GM18517 (cell line): ENCODE results near the gene BPIFA3.

Source experiments
- ATAC-seq: cut with Tn5 transposase; IDR thresholded peaks from one replicate; pipeline ENCODE4 v1.9.1; 2021; ENCODE audit warnings: mild to moderate bottlenecking, moderate library complexity; ENCODE audit not compliant: unreplicated experiment

The BPIFA3 gene

GRCh38 chr20:33211817-33212424, 5.2 kb upstream of the BPIFA3 start:
- no peak for ATAC-seq

DNA sequence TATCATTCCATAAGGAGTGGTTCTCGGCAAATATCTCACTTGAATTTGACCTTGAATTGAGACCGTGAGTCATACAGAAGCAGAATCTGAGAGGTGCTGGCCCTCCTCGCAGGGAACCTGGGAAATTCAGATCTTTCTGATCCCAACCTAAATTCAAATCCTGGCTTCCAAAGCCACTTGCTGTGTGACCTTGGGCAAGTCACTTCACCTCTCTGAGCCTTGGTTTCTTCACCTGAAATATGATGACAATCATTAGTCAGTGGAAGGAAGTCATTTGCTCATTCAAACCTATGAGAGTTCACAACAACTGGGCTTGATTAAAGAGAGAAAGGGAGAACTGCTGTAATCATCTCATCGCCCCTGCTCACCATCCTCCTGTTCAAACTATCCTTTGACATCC, 7.2 kb downstream of the BPIFA3 start:
- no peak for ATAC-seq

- ATAC-seq, result no peak
Observed at GRCh38 chr20:33229843-33230242, 12.7 kb downstream of the BPIFA3 start.

GRCh38 chr20:33231237-33231636, 14.1 kb downstream of the BPIFA3 start:
- no peak for ATAC-seq

DNA sequence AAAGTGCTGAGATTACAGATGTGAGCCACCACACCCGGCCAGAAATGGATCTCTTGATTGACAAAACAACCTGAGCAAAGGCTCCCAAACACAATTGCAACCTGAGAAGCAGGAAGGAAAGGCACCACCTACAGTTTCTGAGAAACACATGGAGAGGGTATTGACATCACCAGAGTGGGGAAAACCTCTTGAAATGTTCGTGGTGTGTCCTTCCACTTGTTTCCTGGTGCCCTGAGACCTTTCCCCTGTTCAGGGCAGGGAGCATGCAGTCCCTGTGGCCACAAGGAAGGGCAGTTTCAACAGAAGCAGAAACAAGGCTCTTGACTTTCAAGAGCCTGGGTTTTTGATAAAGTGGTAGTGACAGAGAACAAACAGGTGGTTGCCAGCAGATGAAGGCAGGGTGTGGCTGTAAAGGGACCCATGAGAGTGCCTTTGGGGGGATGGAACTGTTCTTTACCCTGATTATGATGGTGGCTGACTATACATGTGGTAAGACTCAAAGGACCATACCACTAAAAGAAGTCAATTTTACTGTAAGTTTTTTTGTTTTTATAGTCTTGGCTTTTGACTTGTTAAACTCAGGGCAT, 15.4 kb downstream of the BPIFA3 start:
- no peak for ATAC-seq

- no peak for ATAC-seq
Observed at GRCh38 chr20:33233129-33233774, 16.1 kb downstream of the BPIFA3 start.

DNA sequence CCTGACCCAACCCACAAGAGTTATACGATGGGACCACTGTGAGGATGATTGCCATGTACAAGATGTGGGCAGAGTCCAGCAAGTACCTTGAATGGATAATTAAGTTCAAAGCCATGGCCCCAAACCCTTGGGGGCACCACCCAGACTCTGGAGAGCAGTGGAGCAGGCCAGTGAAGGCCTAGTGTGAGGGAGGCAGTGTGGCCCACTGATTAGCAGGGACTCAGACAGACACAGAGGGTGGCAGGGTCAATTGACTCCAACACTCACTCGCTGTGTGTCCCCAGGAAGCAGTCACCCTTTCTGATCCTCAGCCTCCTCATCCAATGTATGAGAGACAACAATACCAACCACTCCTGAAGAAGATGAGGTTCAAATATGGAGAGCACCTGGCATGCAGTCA, 16.9 kb downstream of the BPIFA3 start:
- no peak for ATAC-seq

DNA sequence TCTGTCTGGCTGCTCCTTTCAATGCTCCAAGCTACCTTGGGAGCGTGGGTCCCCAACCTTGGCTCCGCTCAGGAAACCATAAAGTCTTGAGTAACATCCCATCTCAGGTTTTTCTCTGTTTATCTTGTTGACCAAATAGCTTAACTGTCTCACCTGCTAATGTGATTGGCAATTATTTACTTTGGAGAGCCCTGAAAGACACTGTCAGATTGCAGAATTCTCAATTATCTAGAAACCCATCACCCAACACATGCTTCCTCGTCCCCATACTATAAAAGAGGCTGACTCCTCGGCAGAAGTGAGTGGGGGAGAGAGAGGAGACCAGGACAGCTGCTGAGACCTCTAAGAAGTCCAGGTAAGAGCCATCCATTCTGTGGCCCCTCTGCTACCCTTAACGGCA, 18.5 kb downstream of the BPIFA3 start, which contains the start of gene BPIFA1:
Gene BPIFA1, plus strand, starts transcription at position 301 of the 400 bp plus-strand sequence. CDS start 1,716 bp downstream, outside the sequence.
- ATAC-seq, result no peak

DNA sequence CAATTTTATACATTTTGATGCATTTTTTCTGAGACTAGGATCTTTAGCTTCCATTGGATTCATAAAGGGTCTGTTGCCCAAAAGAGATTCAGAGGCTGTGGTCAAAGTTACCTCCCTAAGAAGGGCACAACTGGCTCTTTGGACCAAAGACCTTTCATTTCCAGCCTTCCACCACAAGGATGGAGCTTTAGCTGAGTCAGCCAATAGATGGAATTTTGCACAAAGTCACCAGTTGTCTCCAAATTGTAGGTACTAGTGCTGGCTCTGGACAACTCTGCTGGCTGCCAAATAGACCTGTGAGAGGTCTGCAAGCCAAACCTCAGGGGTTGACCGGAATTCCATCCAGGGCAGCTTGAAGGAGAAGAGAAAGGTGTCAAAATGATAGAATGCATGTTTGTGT, 19.2 kb downstream of the BPIFA3 start:
- ATAC-seq, result no peak

- no peak for ATAC-seq
Observed at GRCh38 chr20:33237989-33238388, 20.8 kb downstream of the BPIFA3 start.

GRCh38 chr20:33239418-33239817, 22.3 kb downstream of the BPIFA3 start:
- no peak for ATAC-seq

DNA sequence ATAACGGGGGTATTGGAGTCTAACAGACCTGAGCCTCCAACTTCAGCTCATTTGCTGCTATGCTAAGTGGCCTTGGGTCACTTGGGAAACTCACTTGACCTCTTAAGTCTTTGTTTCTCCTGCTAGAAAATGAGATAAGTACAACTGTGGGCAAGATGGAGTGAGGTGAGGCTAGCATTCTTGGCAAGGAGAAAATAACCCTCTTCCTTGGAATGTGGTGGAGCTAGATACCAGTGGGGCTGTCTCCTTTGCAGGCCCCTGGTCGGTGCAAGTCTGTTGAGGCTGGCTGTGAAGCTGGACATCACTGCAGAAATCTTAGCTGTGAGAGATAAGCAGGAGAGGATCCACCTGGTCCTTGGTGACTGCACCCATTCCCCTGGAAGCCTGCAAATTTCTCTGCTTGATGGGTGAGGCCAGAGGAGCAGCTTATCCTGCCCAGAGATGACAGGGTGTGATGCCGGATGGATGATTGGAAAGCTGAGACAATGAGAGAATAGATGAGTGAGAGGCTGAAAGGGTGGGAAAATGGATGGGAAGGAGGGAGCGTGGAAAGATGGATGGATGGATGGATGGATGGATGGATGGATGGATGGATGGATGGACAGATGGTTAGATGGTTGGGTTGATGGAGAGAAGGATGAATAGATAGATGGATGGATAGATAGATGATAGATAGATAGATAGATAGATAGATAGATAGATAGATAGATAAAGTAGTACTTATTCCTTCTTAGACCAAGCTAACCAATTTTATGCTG, 23.0 kb downstream of the BPIFA3 start:
- ATAC-seq, result no peak

DNA sequence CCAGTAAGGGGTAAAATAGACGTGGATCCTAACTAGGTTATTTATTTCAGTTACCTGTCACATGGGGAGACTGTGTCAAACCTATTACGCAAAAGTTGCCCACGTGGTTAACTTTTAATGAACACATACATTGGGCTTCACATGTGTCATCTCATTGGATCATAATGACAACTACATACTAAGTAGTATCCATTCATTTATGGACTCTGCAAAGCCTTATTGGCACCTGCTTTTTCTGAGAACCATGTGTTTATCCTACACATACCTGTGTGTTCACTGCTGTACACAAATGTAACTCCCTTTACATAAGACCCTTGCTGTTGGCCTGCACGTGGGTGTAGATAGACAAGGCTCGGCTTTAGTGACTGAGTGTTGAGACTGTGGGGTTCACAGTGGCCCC, 23.8 kb downstream of the BPIFA3 start:
- no peak for ATAC-seq

GRCh38 chr20:33242319-33243100, 25.4 kb downstream of the BPIFA3 start:
- no peak for ATAC-seq

- no peak for ATAC-seq
Observed at GRCh38 chr20:33246077-33246476, 28.9 kb downstream of the BPIFA3 start.

DNA sequence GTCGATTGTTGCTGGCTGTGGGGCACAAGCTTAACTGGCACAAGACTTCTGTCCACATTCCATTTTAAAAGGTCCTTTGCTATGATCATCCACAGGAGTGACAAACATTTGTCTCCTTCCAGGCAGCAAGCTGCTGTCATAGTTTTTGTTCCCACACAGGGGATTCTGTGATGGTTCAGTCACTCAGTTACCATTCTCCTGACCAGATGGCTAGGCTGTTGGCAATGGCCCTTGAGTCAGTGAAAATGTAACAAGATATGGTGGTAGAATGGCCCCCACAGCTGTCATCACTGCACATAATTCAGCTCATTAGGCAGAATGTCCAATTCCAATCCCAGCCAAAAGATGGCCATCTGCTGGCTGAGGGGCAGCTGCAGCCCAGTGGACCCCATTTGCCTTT, 32.3 kb downstream of the BPIFA3 start:
- ATAC-seq, result no peak

GRCh38 chr20:33250666-33251065, 33.5 kb downstream of the BPIFA3 start:
- ATAC-seq, result no peak

- ATAC-seq, result no peak
Observed at GRCh38 chr20:33251496-33251895, 34.3 kb downstream of the BPIFA3 start.

- no peak for ATAC-seq
Observed at GRCh38 chr20:33252460-33252859, 35.3 kb downstream of the BPIFA3 start.

DNA sequence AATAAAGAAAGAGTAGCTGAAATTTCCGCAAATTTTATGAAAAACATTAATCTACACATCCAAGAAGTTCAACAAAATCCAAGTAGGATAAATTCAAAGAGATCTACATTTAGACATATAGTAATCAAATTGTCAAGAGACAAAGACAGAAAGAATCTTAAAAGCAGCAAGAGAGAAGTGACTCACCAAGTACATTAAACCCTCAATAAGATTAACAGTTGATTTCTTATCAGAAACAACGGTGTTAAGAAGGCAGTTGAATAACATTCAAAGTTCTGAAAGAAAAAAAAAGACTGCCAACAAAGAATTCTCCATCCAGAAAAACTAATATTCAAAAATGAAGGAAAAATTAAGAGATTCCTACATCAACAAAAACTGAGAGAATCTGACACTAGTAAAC, 37.9 kb downstream of the BPIFA3 start:
- ATAC-seq, result no peak

- ATAC-seq, result no peak
Observed at GRCh38 chr20:33257237-33257636, 40.1 kb downstream of the BPIFA3 start.
